HEK293 (cell line): ENCODE measurements around the gene PCLO.
A peak's percentile ranks its signal among the peaks of the same experiment; 100 is the strongest.

Experiments
- CTCF ChIA-PET: fragments of 350-600 bp; formaldehyde crosslinking; extraction: SDS; loops from one replicate; lab custom pipeline; 2021; ENCODE audit warnings: antibody characterized with exemption; lab: Yijun Ruan, JAX
- POLR2A ChIA-PET: fragments of 300-600 bp; formaldehyde crosslinking; extraction: SDS; loops from one replicate; lab custom pipeline; 2020; ENCODE audit warnings: antibody characterized with exemption, inconsistent platforms; lab: Yijun Ruan, JAX
- H3K27ac ChIP-seq: fragments of 200-500 bp; sonication (Bioruptor generic); 2 replicates; pipeline ENCODE4 v1.5.1; 2014; ENCODE audit warnings: low read depth, low read length, control low read depth, inconsistent platforms; ENCODE audit errors: extremely low read depth
- H3K36me3 ChIP-seq, 2 experiments: fragments of 200-500 bp in 1 of 2; sonication (Bioruptor generic) in 1 of 2; 1 replicate in 1 of 2; 2 replicates in 1 of 2; pipeline ENCODE4 v1.5.1; 2014 to 2017; ENCODE audit warnings: inconsistent platforms in 2 of 2, low read length in 2 of 2; ENCODE audit not compliant: control insufficient read depth in 2 of 2, insufficient read depth in 1 of 2
- H3K4me1 ChIP-seq: fragments of 200-500 bp; sonication (Bioruptor generic); 2 replicates; pipeline ENCODE4 v1.5.1; 2014; ENCODE audit warnings: mild to moderate bottlenecking, low read length, inconsistent platforms; ENCODE audit not compliant: control insufficient read depth, insufficient read depth
- H3K4me3 ChIP-seq: 2 replicates; pipeline ENCODE4 v1.5.1; 2011; ENCODE audit warnings: low read depth, mild to moderate bottlenecking, control low read depth, low read length, moderate library complexity
- H3K9me3 ChIP-seq: fragments of 200-500 bp; sonication (Bioruptor generic); 2 replicates; pipeline ENCODE4 v1.5.1; 2014; ENCODE audit warnings: low read depth, low read length, inconsistent platforms; ENCODE audit not compliant: control insufficient read depth, insufficient read depth
- SCRT2 ChIP-seq: fragments of 450-650 bp; formaldehyde crosslinking; IDR thresholded peaks from 2 replicates; pipeline ENCODE4 v1.5.1; 2016; ENCODE audit warnings: missing biosample characterization, missing genetic modification characterization
- SP2 ChIP-seq: fragments of 450-650 bp; formaldehyde crosslinking; IDR thresholded peaks from 2 replicates; pipeline ENCODE4 v1.5.1; 2016; ENCODE audit warnings: missing biosample characterization, missing genetic modification characterization
- SP7 ChIP-seq: fragments of 450-650 bp; formaldehyde crosslinking; IDR thresholded peaks from 2 replicates; pipeline ENCODE4 v1.5.1; 2016; ENCODE audit warnings: missing biosample characterization, missing genetic modification characterization
- TRIM28 ChIP-seq: IDR thresholded peaks from 2 replicates; pipeline ENCODE4 v1.6.1; 2011; ENCODE audit warnings: low read length, control low read depth, borderline replicate concordance
- ZFP37 ChIP-seq: fragments of 450-650 bp; formaldehyde crosslinking; IDR thresholded peaks from 2 replicates; pipeline ENCODE4 v1.5.1; 2016; ENCODE audit warnings: missing biosample characterization, missing genetic modification characterization
- ZNF10 ChIP-seq: fragments of 450-650 bp; formaldehyde crosslinking; IDR thresholded peaks from 2 replicates; pipeline ENCODE4 v1.5.1; 2017; ENCODE audit warnings: missing biosample characterization, missing genetic modification characterization
- ZNF223 ChIP-seq: fragments of 450-650 bp; formaldehyde crosslinking; IDR thresholded peaks from 2 replicates; pipeline ENCODE4 v1.5.1; 2016; ENCODE audit warnings: missing biosample characterization, missing genetic modification characterization
- ZNF394 ChIP-seq: fragments of 450-650 bp; formaldehyde crosslinking; IDR thresholded peaks from 2 replicates; pipeline ENCODE4 v1.5.1; 2016; ENCODE audit warnings: missing biosample characterization, missing genetic modification characterization, mild to moderate bottlenecking, moderate library complexity, borderline replicate concordance
- ZNF404 ChIP-seq: fragments of 450-650 bp; formaldehyde crosslinking; IDR thresholded peaks from 2 replicates; pipeline ENCODE4 v1.5.1; 2017; ENCODE audit warnings: missing biosample characterization, missing genetic modification characterization
- ZNF521 ChIP-seq: fragments of 450-650 bp; formaldehyde crosslinking; IDR thresholded peaks from 2 replicates; pipeline ENCODE4 v1.5.1; 2017; ENCODE audit warnings: missing biosample characterization, mild to moderate bottlenecking, missing genetic modification characterization
- ZNF549 ChIP-seq: fragments of 450-650 bp; IDR thresholded peaks from 2 replicates; pipeline ENCODE4 v1.5.1; 2018; ENCODE audit warnings: missing biosample characterization, missing genetic modification characterization, mild to moderate bottlenecking, inconsistent platforms, moderate library complexity
- ZNF623 ChIP-seq: fragments of 450-650 bp; formaldehyde crosslinking; IDR thresholded peaks from 2 replicates; pipeline ENCODE4 v1.5.1; 2016; ENCODE audit warnings: missing biosample characterization, missing genetic modification characterization
- TF ChIP-seq, protein P1 (sequence below): fragments of 450-650 bp; formaldehyde crosslinking; conservative IDR thresholded peaks from 2 replicates; pipeline ENCODE4 v1.5.1; 2016; ENCODE audit warnings: low read depth, missing biosample characterization, missing genetic modification characterization
- TF ChIP-seq, protein P2 (sequence below): fragments of 450-650 bp; IDR thresholded peaks from 2 replicates; pipeline ENCODE4 v1.5.1; 2018; ENCODE audit warnings: missing biosample characterization, missing genetic modification characterization
- TF ChIP-seq, protein P3 (sequence below): sonication (generic); formaldehyde crosslinking; IDR thresholded peaks from 2 replicates; pipeline ENCODE4 v1.8.1; 2022; ENCODE audit warnings: mild to moderate bottlenecking, moderate library complexity, missing genetic modification reagents
- TF ChIP-seq, protein P4 (sequence below): fragments of 450-650 bp; formaldehyde crosslinking; IDR thresholded peaks from 2 replicates; pipeline ENCODE4 v1.5.1; 2017; ENCODE audit warnings: missing biosample characterization, missing genetic modification characterization

PCLO gene

DNA sequence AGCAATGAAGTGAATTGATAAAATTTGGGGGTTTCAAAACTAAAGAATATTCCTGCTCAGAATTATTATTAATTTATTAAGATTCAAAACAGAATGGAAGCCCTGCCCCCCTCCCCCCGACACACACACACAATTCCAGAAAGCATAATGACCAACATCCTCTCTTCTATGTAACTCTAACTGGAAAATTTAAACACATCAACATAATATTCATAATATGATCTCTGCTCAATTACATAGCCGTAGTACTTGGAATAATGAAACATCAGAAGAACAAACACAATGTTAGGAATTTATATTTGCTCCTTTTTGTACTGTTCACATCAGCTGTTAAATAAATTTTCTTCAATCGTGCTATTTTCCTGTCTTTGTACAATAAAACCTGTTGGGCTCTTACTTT, 20.8 kb downstream of the PCLO start (continued):
- TF ChIP-seq, protein P1, sequence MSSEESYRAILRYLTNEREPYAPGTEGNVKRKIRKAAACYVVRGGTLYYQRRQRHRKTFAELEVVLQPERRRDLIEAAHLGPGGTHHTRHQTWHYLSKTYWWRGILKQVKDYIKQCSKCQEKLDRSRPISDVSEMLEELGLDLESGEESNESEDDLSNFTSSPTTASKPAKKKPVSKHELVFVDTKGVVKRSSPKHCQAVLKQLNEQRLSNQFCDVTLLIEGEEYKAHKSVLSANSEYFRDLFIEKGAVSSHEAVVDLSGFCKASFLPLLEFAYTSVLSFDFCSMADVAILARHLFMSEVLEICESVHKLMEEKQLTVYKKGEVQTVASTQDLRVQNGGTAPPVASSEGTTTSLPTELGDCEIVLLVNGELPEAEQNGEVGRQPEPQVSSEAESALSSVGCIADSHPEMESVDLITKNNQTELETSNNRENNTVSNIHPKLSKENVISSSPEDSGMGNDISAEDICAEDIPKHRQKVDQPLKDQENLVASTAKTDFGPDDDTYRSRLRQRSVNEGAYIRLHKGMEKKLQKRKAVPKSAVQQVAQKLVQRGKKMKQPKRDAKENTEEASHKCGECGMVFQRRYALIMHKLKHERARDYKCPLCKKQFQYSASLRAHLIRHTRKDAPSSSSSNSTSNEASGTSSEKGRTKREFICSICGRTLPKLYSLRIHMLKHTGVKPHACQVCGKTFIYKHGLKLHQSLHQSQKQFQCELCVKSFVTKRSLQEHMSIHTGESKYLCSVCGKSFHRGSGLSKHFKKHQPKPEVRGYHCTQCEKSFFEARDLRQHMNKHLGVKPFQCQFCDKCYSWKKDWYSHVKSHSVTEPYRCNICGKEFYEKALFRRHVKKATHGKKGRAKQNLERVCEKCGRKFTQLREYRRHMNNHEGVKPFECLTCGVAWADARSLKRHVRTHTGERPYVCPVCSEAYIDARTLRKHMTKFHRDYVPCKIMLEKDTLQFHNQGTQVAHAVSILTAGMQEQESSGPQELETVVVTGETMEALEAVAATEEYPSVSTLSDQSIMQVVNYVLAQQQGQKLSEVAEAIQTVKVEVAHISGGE (tag by site-specific recombination), result no peak
- TF ChIP-seq, protein P2, sequence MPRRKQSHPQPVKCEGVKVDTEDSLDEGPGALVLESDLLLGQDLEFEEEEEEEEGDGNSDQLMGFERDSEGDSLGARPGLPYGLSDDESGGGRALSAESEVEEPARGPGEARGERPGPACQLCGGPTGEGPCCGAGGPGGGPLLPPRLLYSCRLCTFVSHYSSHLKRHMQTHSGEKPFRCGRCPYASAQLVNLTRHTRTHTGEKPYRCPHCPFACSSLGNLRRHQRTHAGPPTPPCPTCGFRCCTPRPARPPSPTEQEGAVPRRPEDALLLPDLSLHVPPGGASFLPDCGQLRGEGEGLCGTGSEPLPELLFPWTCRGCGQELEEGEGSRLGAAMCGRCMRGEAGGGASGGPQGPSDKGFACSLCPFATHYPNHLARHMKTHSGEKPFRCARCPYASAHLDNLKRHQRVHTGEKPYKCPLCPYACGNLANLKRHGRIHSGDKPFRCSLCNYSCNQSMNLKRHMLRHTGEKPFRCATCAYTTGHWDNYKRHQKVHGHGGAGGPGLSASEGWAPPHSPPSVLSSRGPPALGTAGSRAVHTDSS (tag by site-specific recombination), result no peak
- TF ChIP-seq ZNF10, result no peak

DNA sequence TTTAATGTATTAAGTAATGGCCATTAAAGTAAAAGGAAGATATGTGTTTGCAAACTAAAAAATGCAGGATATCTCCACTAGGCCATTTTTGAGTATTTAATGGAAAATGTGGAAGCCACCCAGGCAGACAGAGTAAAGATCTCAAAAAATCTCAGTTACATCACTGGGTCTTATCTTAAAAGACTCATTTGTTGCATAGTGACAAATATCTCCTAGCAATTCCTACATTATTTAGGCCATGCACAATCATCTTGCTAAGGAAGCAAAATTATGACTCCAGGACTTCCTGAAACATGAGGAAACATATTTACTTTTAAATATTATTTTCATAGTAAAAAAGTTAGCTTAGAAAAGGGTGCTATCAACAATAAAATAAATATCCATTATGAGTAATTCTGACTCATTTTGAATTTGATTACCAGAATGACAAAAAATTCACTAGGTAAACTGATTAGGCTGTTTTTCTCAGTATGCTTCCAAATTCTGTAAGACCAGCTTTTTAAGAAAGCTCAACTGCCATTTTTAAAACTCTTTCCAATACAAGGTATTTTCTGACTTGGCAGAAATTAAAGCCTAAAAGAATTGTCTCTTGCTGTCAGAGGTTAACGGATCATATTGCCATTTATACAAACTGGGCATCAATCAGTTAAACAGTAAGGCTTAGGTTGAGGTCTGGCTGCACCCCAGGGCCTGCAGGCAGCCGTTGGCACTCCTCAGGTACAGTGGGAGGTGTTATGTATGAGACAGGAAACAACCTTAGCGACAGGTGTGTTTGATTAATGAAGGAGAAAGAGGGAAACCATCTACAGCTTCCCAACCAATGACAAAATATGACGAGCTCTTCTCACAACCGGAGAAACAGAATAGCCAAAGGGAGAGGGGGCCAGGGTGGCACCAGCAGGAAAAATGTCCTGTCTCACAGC, 31.8 kb downstream of the PCLO start:
- CTCF ChIA-PET, result no interaction called here
- POLR2A ChIA-PET, result no interaction called here
- Histone ChIP-seq H3K36me3 (peaks cover 0 to 5% of the 10 kb centered on the region in 2 experiments; a peak in 2 of 3 replicates), H3K27ac (no peak overlapping the region), H3K4me3 (no peak overlapping the region), H3K4me1 (0 out of 2 replicates have a peak, but pooled peaks cover 3% of the 10 kb centered on the region), H3K9me3 (no peaks in the 10 kb centered on the region)
- no peak for TF ChIP-seq SP2 (tag by site-specific recombination)
- TF ChIP-seq SCRT2 (tag by site-specific recombination), result peak; percentile 40; the same call in 1 of the 2 replicates
- no peak for TF ChIP-seq ZNF223 (tag by site-specific recombination)
- TF ChIP-seq ZNF623 (tag by site-specific recombination), result no peak
- TF ChIP-seq, protein P3, sequence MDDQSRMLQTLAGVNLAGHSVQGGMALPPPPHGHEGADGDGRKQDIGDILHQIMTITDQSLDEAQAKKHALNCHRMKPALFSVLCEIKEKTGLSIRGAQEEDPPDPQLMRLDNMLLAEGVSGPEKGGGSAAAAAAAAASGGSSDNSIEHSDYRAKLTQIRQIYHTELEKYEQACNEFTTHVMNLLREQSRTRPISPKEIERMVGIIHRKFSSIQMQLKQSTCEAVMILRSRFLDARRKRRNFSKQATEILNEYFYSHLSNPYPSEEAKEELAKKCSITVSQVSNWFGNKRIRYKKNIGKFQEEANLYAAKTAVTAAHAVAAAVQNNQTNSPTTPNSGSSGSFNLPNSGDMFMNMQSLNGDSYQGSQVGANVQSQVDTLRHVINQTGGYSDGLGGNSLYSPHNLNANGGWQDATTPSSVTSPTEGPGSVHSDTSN (CRISPR knock-in tag), result no peak
- TF ChIP-seq ZFP37, result no peak
- TF ChIP-seq ZNF394 (tag by site-specific recombination), result no peak
- TF ChIP-seq, protein P4, sequence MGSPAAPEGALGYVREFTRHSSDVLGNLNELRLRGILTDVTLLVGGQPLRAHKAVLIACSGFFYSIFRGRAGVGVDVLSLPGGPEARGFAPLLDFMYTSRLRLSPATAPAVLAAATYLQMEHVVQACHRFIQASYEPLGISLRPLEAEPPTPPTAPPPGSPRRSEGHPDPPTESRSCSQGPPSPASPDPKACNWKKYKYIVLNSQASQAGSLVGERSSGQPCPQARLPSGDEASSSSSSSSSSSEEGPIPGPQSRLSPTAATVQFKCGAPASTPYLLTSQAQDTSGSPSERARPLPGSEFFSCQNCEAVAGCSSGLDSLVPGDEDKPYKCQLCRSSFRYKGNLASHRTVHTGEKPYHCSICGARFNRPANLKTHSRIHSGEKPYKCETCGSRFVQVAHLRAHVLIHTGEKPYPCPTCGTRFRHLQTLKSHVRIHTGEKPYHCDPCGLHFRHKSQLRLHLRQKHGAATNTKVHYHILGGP (tag by site-specific recombination), result no peak

DNA sequence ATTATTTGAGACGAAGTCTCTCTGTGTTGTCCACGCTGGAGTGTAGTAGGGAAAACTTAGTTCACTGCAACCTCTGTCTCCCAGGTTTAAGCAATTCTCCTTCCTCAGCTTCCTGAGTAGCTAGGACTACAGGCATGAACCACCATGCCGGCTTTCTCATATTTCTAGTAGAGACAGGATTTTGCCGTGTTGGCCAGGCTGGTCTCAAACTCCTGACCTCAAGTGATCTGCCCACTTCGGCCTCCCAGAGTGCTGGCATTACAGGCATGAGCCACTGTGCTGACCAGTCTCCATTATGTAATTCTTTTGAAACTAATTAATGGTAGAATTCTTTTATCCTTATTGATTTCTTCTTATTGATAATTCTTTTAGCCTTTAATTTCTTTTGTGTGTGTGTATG, 32.5 kb downstream of the PCLO start:
- Histone ChIP-seq H3K9me3 (no peaks in the 10 kb centered on the region), H3K4me1 (0 out of 2 replicates have a peak, but pooled peaks cover 3% of the 10 kb centered on the region), H3K36me3 (peaks cover 0 to 5% of the 10 kb centered on the region in 2 experiments; a peak in 2 of 3 replicates), H3K27ac (no peak overlapping the region), H3K4me3 (no peak overlapping the region)
- CTCF ChIA-PET, result no interaction called here
- TF ChIP-seq SP7 (tag by site-specific recombination) (no peak), ZNF404 (tag by site-specific recombination) (no peak), ZNF521 (tag by site-specific recombination) (no peak), TRIM28 (no peak), ZNF549 (tag by site-specific recombination) (no peak)
- POLR2A ChIA-PET, result no interaction called here
